SK-N-SH (cell line): ENCODE data around the gene PPP1R1A. TPM values are rescaled to one million over a fixed set of nuclear protein-coding genes. Genes with fewer than 3 reads are reported as not detected.

Experiments used
- CTCF ChIA-PET: fragments of 300-600, 350-600 bp; formaldehyde crosslinking; extraction: SDS; loops from one replicate; lab custom pipeline; 2021; lab: Yijun Ruan, JAX
- POLR2A ChIA-PET: fragments of 350-600 bp; sonication (Branson Sonifier 250); formaldehyde crosslinking; extraction: SDS; loops from one replicate; lab custom pipeline; 2020; ENCODE audit warnings: antibody characterized with exemption, inconsistent platforms; lab: Yijun Ruan, JAX
- DNase-seq: peaks from one replicate; pipeline ENCODE4 v3.0.0; 2012
- H2AFZ ChIP-seq: fragments of 200-600 bp; sonication (generic); 2 replicates; pipeline ENCODE4 v1.8.1; 2016; ENCODE audit warnings: antibody characterized with exemption, mild to moderate bottlenecking, low read depth
- H3F3A ChIP-seq: fragments of 200-600 bp; sonication (generic); replicated peaks from 2 replicates; pipeline ENCODE3; 2016; ENCODE audit warnings: antibody characterized with exemption, mild to moderate bottlenecking; ENCODE audit not compliant: insufficient read depth
- H3K27ac ChIP-seq, 2 experiments: fragments of 200-500 bp in 1 of 2; fragments of 200-600 bp in 1 of 2; sonication (Bioruptor generic) in 1 of 2; sonication (generic), shearing (Covaris generic) in 1 of 2; 2 replicates each; pipeline versions ENCODE4 v1.5.1 to v1.6.1; 2014 to 2016; ENCODE audit warnings: low read depth in 2 of 2, inconsistent platforms in 1 of 2, low read length in 1 of 2, mild to moderate bottlenecking in 1 of 2, mixed read lengths in 1 of 2
- H3K27me3 ChIP-seq: fragments of 200-600 bp; sonication (generic), shearing (Covaris generic); 2 replicates; pipeline ENCODE4 v1.6.1; 2016; ENCODE audit warnings: mixed run types; ENCODE audit not compliant: insufficient read depth
- H3K36me3 ChIP-seq, 2 experiments: fragments of 200-500 bp in 1 of 2; fragments of 200-600 bp in 1 of 2; sonication (Bioruptor generic) in 1 of 2; sonication (generic) in 1 of 2; replicated peaks in 1 of 2; 2 replicates each; pipeline versions ENCODE3 to v1.5.1; 2014 to 2016; ENCODE audit warnings: low read length in 1 of 2, mild to moderate bottlenecking in 1 of 2; ENCODE audit not compliant: insufficient read depth in 2 of 2, control insufficient read depth in 1 of 2
- H3K4me1 ChIP-seq, 2 experiments: fragments of 200-500 bp in 1 of 2; fragments of 200-600 bp in 1 of 2; sonication (Bioruptor generic) in 1 of 2; sonication (generic), shearing (Covaris generic) in 1 of 2; 2 replicates each; pipeline versions ENCODE4 v1.5.1 to v1.6.1; 2014 to 2016; ENCODE audit warnings: low read depth in 1 of 2, low read length in 1 of 2, mixed run types in 1 of 2; ENCODE audit not compliant: insufficient read depth in 2 of 2, control insufficient read depth in 1 of 2
- H3K4me2 ChIP-seq: fragments of 200-600 bp; sonication (generic), shearing (Covaris generic); 2 replicates; pipeline ENCODE4 v1.6.1; 2017; ENCODE audit warnings: mixed run types
- H3K4me3 ChIP-seq, 2 experiments: fragments of 200-500 bp in 1 of 2; fragments of 200-600 bp in 1 of 2; sonication (Bioruptor generic) in 1 of 2; sonication (generic), shearing (Covaris generic) in 1 of 2; 2 replicates each; pipeline versions ENCODE4 v1.5.1 to v1.8.1; 2014 to 2016; ENCODE audit warnings: low read depth in 2 of 2, inconsistent platforms in 1 of 2, low read length in 1 of 2, mild to moderate bottlenecking in 1 of 2, mixed read lengths in 1 of 2, moderate library complexity in 1 of 2
- H3K79me2 ChIP-seq: fragments of 200-600 bp; sonication (generic); 2 replicates; pipeline ENCODE4 v1.8.1; 2017; ENCODE audit warnings: mild to moderate bottlenecking; ENCODE audit not compliant: insufficient read depth
- H3K9ac ChIP-seq: fragments of 200-600 bp; sonication (generic); 2 replicates; pipeline ENCODE4 v1.6.1; 2017; ENCODE audit warnings: mixed run types
- H3K9me2 ChIP-seq: fragments of 200-600 bp; sonication (generic); 2 replicates; pipeline ENCODE4 v1.6.1; 2017; ENCODE audit warnings: mixed run types
- H3K9me3 ChIP-seq: fragments of 200-600 bp; sonication (generic); 2 replicates; pipeline ENCODE4 v1.6.1; 2017; ENCODE audit warnings: mixed run types, mild to moderate bottlenecking, moderate library complexity
- H4K20me1 ChIP-seq: fragments of 200-600 bp; sonication (generic); 2 replicates; pipeline ENCODE4 v1.6.1; 2017; ENCODE audit warnings: mild to moderate bottlenecking, mixed run types; ENCODE audit not compliant: insufficient read depth
- CHD2 ChIP-seq: fragments of 150-350 bp; IDR thresholded peaks from 2 replicates; pipeline ENCODE4 v1.6.1; 2018; ENCODE audit warnings: low read length; ENCODE audit not compliant: partially characterized antibody
- CTCF ChIP-seq: fragments of 200-600 bp; sonication (generic); IDR thresholded peaks from 2 replicates; pipeline ENCODE4 v1.6.1; 2017; ENCODE audit warnings: antibody characterized with exemption, mild to moderate bottlenecking, moderate library complexity
- ELF1 ChIP-seq: IDR thresholded peaks from 2 replicates; pipeline ENCODE4 v1.4.0; 2012
- FOXJ3 ChIP-seq: sonication (generic); formaldehyde crosslinking; IDR thresholded peaks from 2 replicates; pipeline ENCODE4 v1.5.1; 2020; ENCODE audit warnings: mild to moderate bottlenecking, missing genetic modification reagents
- IRF3 ChIP-seq: fragments of 150-350 bp; IDR thresholded peaks from 2 replicates; pipeline ENCODE4 v1.6.1; 2016; ENCODE audit warnings: mild to moderate bottlenecking, low read depth, low read length
- MAX ChIP-seq: IDR thresholded peaks from 2 replicates; pipeline ENCODE4 v1.4.0; 2012; ENCODE audit warnings: low read depth
- MEF2A ChIP-seq: IDR thresholded peaks from 2 replicates; pipeline ENCODE4 v1.4.0; 2012; ENCODE audit warnings: low read depth, borderline replicate concordance
- NFIC ChIP-seq: IDR thresholded peaks from 2 replicates; pipeline ENCODE4 v1.4.0; 2012; ENCODE audit warnings: borderline replicate concordance
- PBX3 ChIP-seq: IDR thresholded peaks from 2 replicates; pipeline ENCODE4; 2012
- POLR2AphosphoS5 ChIP-seq: IDR thresholded peaks from 2 replicates; pipeline ENCODE4 v1.6.1; 2012; ENCODE audit warnings: low read depth, low read length
- RAD21 ChIP-seq: IDR thresholded peaks from 2 replicates; pipeline ENCODE4 v1.6.1; 2012; ENCODE audit warnings: mild to moderate bottlenecking, low read length
- RFX5 ChIP-seq: IDR thresholded peaks from 2 replicates; pipeline ENCODE4 v1.6.1; 2012; ENCODE audit warnings: mild to moderate bottlenecking, improper control_type of control experiment, low read length
- SIN3A ChIP-seq: IDR thresholded peaks from 2 replicates; pipeline ENCODE4 v1.6.1; 2012; ENCODE audit warnings: low read depth, mild to moderate bottlenecking, low read length, moderate library complexity, borderline replicate concordance
- TCF12 ChIP-seq: IDR thresholded peaks from 2 replicates; pipeline ENCODE4 v1.4.0; 2012
- USF1 ChIP-seq: IDR thresholded peaks from 2 replicates; pipeline ENCODE4 v1.4.0; 2012; ENCODE audit warnings: low read depth, borderline replicate concordance
- USF2 ChIP-seq: fragments of 150-350 bp; IDR thresholded peaks from 2 replicates; pipeline ENCODE4 v1.6.1; 2017; ENCODE audit warnings: antibody characterized with exemption, low read length, low read depth, borderline replicate concordance
- YY1 ChIP-seq: IDR thresholded peaks from 2 replicates; pipeline ENCODE4 v1.4.0; 2012; ENCODE audit warnings: low read depth, mild to moderate bottlenecking
- ZBTB33 ChIP-seq: IDR thresholded peaks from 2 replicates; pipeline ENCODE4 v1.4.0; 2012; ENCODE audit warnings: low read depth, borderline replicate concordance
- WGBS: methylation state at CpG from one replicate; pipeline ENCODE4 v1.1.6; 2017; ENCODE audit warnings: low lambda C conversion rate; 5-methylcytosine and 5-hydroxymethylcytosine counted together
- polyA plus RNA-seq, 3 experiments: library from polyadenylated mRNA; depleted of rRNA; stranded (reverse); fragments of >200 nt; gene quantifications; 2 replicates each; pipeline ENCODE4 v1.2.3, GENCODE V29; 2012

PPP1R1A gene
- polyA plus RNA-seq, 1 of the 3 experiments (the other 2 are of a cell fraction) = not detected

GRCh38 chr12:54625598-54625997 lies 37.1 kb upstream of the PPP1R1A start (continued):
- TF ChIP-seq USF2 = no peak
- TF ChIP-seq IRF3 = no peak
- no peak for TF ChIP-seq YY1
- TF ChIP-seq SIN3A = no peak

GRCh38 chr12:54624315-54625279 lies 36.1 kb upstream of the PPP1R1A start:
- no peak overlapping the region for H2AFZ ChIP-seq
- no peak overlapping the region for H3K27ac ChIP-seq
- ChIA-PET CTCF (interaction anchor here (0.7 kb wide), 1 partner anchor 28 kb away, joined by 3 read pairs; no protein-coding TSS in a partner anchor), POLR2A (no interaction called here)
- no peak overlapping the region for H3K4me2 ChIP-seq
- no peak for DNase-seq
- H3K4me1 ChIP-seq = peaks cover 0 to 10% of the 10 kb centered on the region in 2 experiments; a peak in 1 of 4 replicates
- no peaks in the 10 kb centered on the region for H3F3A ChIP-seq
- no peak overlapping the region for H3K9ac ChIP-seq
- H3K27me3 ChIP-seq = peaks cover 10% of the 10 kb centered on the region; the same call in 1 of the 2 replicates
- WGBS = 3% methylated on average over 5 of the region's 5 CpGs
- no peaks in the 10 kb centered on the region for H3K79me2 ChIP-seq
- no peaks in the 10 kb centered on the region for H3K36me3 ChIP-seq
- no peaks in the 10 kb centered on the region for H3K9me2 ChIP-seq
- H3K4me3 ChIP-seq = no peak overlapping the region
- no peaks in the 10 kb centered on the region for H4K20me1 ChIP-seq
- no peaks in the 10 kb centered on the region for H3K9me3 ChIP-seq
- TF ChIP-seq POLR2AphosphoS5 (no peak), MEF2A (no peak), PBX3 (no peak), RFX5 (no peak), CHD2 (no peak), ELF1 (no peak), ZBTB33 (no peak), MAX (no peak), TCF12 (no peak), CTCF (no peak), USF1 (no peak), SIN3A (no peak), FOXJ3 (CRISPR knock-in tag) (no peak), RAD21 (no peak), YY1 (no peak), NFIC (no peak)
